OCI-LY7 (cell line): ENCODE measurements around the gene EIF2D. TPM values are rescaled to one million over a fixed set of nuclear protein-coding genes. Genes with fewer than 3 reads are reported as not detected.

Experiments
- BruUV-seq: library from RNA; stranded (reverse); fragments of 400-500 nt; replicated peaks from 2 replicates; lab custom pipeline; 2021; lab: Mats Ljungman, UMichigan
- CTCF ChIA-PET: fragments of 300-600 bp; sonication (Branson Sonifier 250); formaldehyde crosslinking; loops from one replicate; lab custom pipeline; 2022; ENCODE audit warnings: antibody characterized with exemption; ENCODE audit not compliant: unreplicated experiment; lab: Charles Lee
- POLR2A ChIA-PET: fragments of 300-600 bp; sonication (Branson Sonifier 250); formaldehyde crosslinking; loops from one replicate; lab custom pipeline; 2022; ENCODE audit warnings: antibody characterized with exemption; lab: Charles Lee
- DNase-seq: peaks from one replicate; pipeline ENCODE4 v3.0.0-alpha.2; 2015; ENCODE audit warnings: low spot score
- H2AFZ ChIP-seq: fragments of 200-600 bp; sonication (generic), shearing (Covaris generic); 2 replicates; pipeline ENCODE4 v1.6.1; 2014; ENCODE audit warnings: mild to moderate bottlenecking, antibody characterized with exemption, low read length, moderate library complexity
- H3K27ac ChIP-seq: fragments of 200-600 bp; sonication (generic); 2 replicates; pipeline ENCODE4 v1.5.1; 2014; ENCODE audit warnings: mixed run types, low read depth, mild to moderate bottlenecking, moderate library complexity, low read length, inconsistent platforms; ENCODE audit not compliant: poor library complexity, severe bottlenecking
- H3K36me3 ChIP-seq: fragments of 200-600 bp; sonication (generic); 2 replicates; pipeline ENCODE4 v1.6.1; 2014; ENCODE audit warnings: mild to moderate bottlenecking, antibody characterized with exemption, low read length, moderate library complexity, mixed read lengths; ENCODE audit not compliant: insufficient read depth
- H3K4me1 ChIP-seq: fragments of 200-600 bp; sonication (generic); 2 replicates; pipeline ENCODE4 v1.5.1; 2014; ENCODE audit warnings: mild to moderate bottlenecking, low read length; ENCODE audit not compliant: insufficient read depth, poor library complexity, severe bottlenecking
- H3K4me2 ChIP-seq: fragments of 200-600 bp; sonication (generic); 2 replicates; pipeline ENCODE4 v1.6.1; 2014; ENCODE audit warnings: mild to moderate bottlenecking, low read length
- H3K4me3 ChIP-seq: fragments of 200-600 bp; sonication (generic); 2 replicates; pipeline ENCODE4 v1.5.1; 2014; ENCODE audit warnings: mild to moderate bottlenecking, low read depth, low read length; ENCODE audit not compliant: poor library complexity, severe bottlenecking
- H3K79me2 ChIP-seq: fragments of 200-600 bp; sonication (generic); 2 replicates; pipeline ENCODE4 v1.6.1; 2016; ENCODE audit warnings: low read depth, mild to moderate bottlenecking, low read length, moderate library complexity, mixed read lengths; ENCODE audit not compliant: insufficient read depth
- H3K9me2 ChIP-seq: fragments of 200-600 bp; sonication (generic); 2 replicates; pipeline ENCODE4 v1.6.1; 2016; ENCODE audit warnings: mild to moderate bottlenecking, low read length, mixed read lengths; ENCODE audit not compliant: insufficient read depth
- H3K9me3 ChIP-seq: fragments of 200-600 bp; sonication (generic); 2 replicates; pipeline ENCODE4 v1.6.1; 2014; ENCODE audit warnings: mild to moderate bottlenecking, mixed run types, low read length, mixed read lengths
- H4K20me1 ChIP-seq: fragments of 200-600 bp; sonication (generic); 2 replicates; pipeline ENCODE4 v1.6.1; 2014; ENCODE audit warnings: mild to moderate bottlenecking, antibody characterized with exemption, low read length, moderate library complexity, mixed read lengths; ENCODE audit not compliant: insufficient read depth
- CTCF ChIP-seq: fragments of 200-600 bp; sonication (generic); conservative IDR thresholded peaks from 2 replicates; pipeline ENCODE4 v1.5.1; 2014; ENCODE audit warnings: mild to moderate bottlenecking, antibody characterized with exemption, low read length, moderate library complexity, mixed read lengths
- EZH2phosphoT487 ChIP-seq: fragments of 200-600 bp; sonication (generic); IDR thresholded peaks from 2 replicates; pipeline ENCODE4 v1.6.1; 2018; ENCODE audit warnings: low read depth, borderline replicate concordance, mild to moderate bottlenecking, mixed run types, antibody characterized with exemption, low read length, moderate library complexity, mixed read lengths
- intact Hi-C: fragments of 100-400 bp; cut with micrococcal nuclease; formaldehyde crosslinking; loops from one replicate; pipeline ENCODE4 v1.10.0; 2022; ENCODE audit not compliant: unreplicated experiment
- total RNA-seq, 2 experiments: library from RNA; depleted of rRNA in 1 of 2; stranded (reverse); fragments of >200 nt in 1 of 2; shearing (Covaris generic) in 1 of 2; gene quantifications; 2 replicates each; pipeline ENCODE4 v1.2.3, GENCODE V29; 2014 to 2022

The EIF2D gene
- total RNA-seq, 2 experiments from 2014 or later, result 68.6 to 85.4 TPM

- CTCF ChIA-PET, result no interaction called here
- no peak overlapping the region for H3K4me3 ChIP-seq
Measured at GRCh38 chr1:206566999-206567398, 45.3 kb downstream of the EIF2D start.

DNA sequence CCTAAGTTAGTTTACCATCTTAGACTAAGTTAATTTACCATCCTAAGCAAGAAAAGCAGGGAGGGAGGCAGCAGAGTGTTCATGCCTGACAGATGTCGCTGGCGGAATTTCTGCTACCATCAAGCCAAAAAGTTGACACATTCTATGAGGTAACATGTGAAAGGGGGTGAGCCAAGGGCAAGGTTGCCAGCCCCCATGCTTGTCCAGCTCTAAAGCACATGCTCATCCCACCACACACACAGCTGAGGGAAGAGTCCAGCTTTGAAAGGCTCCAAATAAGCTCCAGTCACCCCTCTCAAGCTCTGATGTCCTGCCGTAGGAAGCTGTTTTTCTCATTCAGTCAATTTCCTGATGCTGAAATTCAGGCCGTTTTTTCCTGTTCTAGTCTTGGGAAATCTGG is 46.3 kb downstream of the EIF2D start:
- ChIA-PET CTCF (no interaction called here), POLR2A (interaction anchor here (1.4 to 1.5 kb wide), 2 partner anchors 10 to 20 kb away, joined by 6 read pairs; no protein-coding TSS in a partner anchor)
- Histone ChIP-seq H3K4me3 (no peak overlapping the region), H4K20me1 (no peaks in the 10 kb centered on the region), H2AFZ (no peak overlapping the region), H3K4me1 (peaks cover 21% of the 10 kb centered on the region), H3K4me2 (no peak overlapping the region), H3K36me3 (peaks cover 6% of the 10 kb centered on the region), H3K79me2 (no peaks in the 10 kb centered on the region), H3K27ac (no peak overlapping the region), H3K9me2 (no peaks in the 10 kb centered on the region), H3K9me3 (no peaks in the 10 kb centered on the region)
- TF ChIP-seq EZH2phosphoT487 (no peak), CTCF (no peak)
- intact Hi-C loops, result no loop called here
- DNase-seq, result no peak
- no TSS peak for BruUV-seq

More at GRCh38 chr1:206566999-206567398, 45.3 kb downstream of the EIF2D start:
- no peaks in the 10 kb centered on the region for H3K9me3 ChIP-seq
- no peak overlapping the region for H2AFZ ChIP-seq
- intact Hi-C loops, result no loop called here
- POLR2A ChIA-PET, result interaction anchor here (0.7 to 1.5 kb wide), 3 partner anchors 11 to 53 kb away, joined by 3 to 6 read pairs (median 6); no protein-coding TSS in a partner anchor
- DNase-seq, result no peak
- no peaks in the 10 kb centered on the region for H4K20me1 ChIP-seq
- H3K9me2 ChIP-seq, result no peaks in the 10 kb centered on the region
- no peaks in the 10 kb centered on the region for H3K79me2 ChIP-seq
- H3K36me3 ChIP-seq, result peaks cover 3% of the 10 kb centered on the region; the same call in 1 of the 2 replicates
- no peak overlapping the region for H3K27ac ChIP-seq
- no peak overlapping the region for H3K4me2 ChIP-seq
- H3K4me1 ChIP-seq, result peaks cover 21% of the 10 kb centered on the region
- BruUV-seq, result no TSS peak
- TF ChIP-seq CTCF (no peak), EZH2phosphoT487 (no peak)
